K562 (cell line): ENCODE measurements around the gene CHMP5. TPM values are rescaled to one million over a fixed set of nuclear protein-coding genes. Genes with fewer than 3 reads are reported as not detected.

Experiments used
- ATAC-seq: fragments of 200-7000 bp; cut with Tn5 transposase; 3 replicates; pipeline ENCODE4 v1.9.1; 2020; ENCODE audit warnings: moderate library complexity
- BruUV-seq: library from RNA; stranded (reverse); fragments of 400-500 nt; replicated peaks from 2 replicates; lab custom pipeline; 2021; lab: Mats Ljungman, UMichigan
- CTCF ChIA-PET: fragments of 300-600 bp; formaldehyde crosslinking; extraction: SDS; loops from one replicate; lab custom pipeline; 2021; ENCODE audit warnings: low intra/inter-chr PET ratio; lab: Yijun Ruan, JAX
- POLR2A ChIA-PET: fragments of 300-600, 350-650 bp; sonication (Branson Sonifier 250); formaldehyde crosslinking; extraction: SDS; loops from one replicate; lab custom pipeline; 2021; ENCODE audit warnings: antibody characterized with exemption, inconsistent platforms; lab: Yijun Ruan, JAX
- DNase-seq, 4 experiments: peaks; one replicate each; pipeline versions ENCODE4 v3.0.0 to v3.0.0-alpha.2; 2011 to 2018; ENCODE audit warnings: low spot score in 3 of 4, mixed read lengths in 3 of 4; ENCODE audit errors: extremely low read depth in 1 of 4
- FAIRE-seq: peaks from 2 replicates; lab custom pipeline; 2011; peaks lifted over from hg19 to GRCh38; lab: Jason Lieb, UNC
- H2AFZ ChIP-seq: 2 replicates; pipeline ENCODE4 v1.6.0; 2011; ENCODE audit warnings: low read depth, low read length, control low read depth, inconsistent platforms
- H3K27ac ChIP-seq: fragments of 200-600 bp; 3 replicates; pipeline ENCODE4 v1.8.0; 2011; ENCODE audit warnings: low read depth, mild to moderate bottlenecking, control low read depth, inconsistent platforms, low read length, moderate library complexity, mixed read lengths; ENCODE audit errors: extremely low read depth
- H3K27me3 ChIP-seq, 2 experiments: fragments of 300-600 bp in 1 of 2; 2 replicates in 1 of 2; 3 replicates in 1 of 2; pipeline versions ENCODE4 v1.6.0 to v1.8.0; 2011; ENCODE audit warnings: inconsistent platforms in 2 of 2, low read length in 2 of 2, mild to moderate bottlenecking in 1 of 2, mixed read lengths in 1 of 2, moderate library complexity in 1 of 2; ENCODE audit not compliant: control insufficient read depth in 2 of 2, insufficient read depth in 2 of 2
- H3K36me3 ChIP-seq: fragments of 300-600 bp; 3 replicates; pipeline ENCODE4 v1.8.0; 2011; ENCODE audit warnings: mild to moderate bottlenecking, low read length, inconsistent platforms; ENCODE audit not compliant: control insufficient read depth, insufficient read depth
- H3K4me1 ChIP-seq, 2 experiments: fragments of 200-600 bp in 1 of 2; replicated peaks in 1 of 2; 2 replicates in 1 of 2; 3 replicates in 1 of 2; pipeline versions ENCODE4 v1.5.1 to v1.8.0; 2011; ENCODE audit warnings: inconsistent platforms in 2 of 2, low read length in 2 of 2, mild to moderate bottlenecking in 1 of 2, mixed read lengths in 1 of 2, moderate library complexity in 1 of 2; ENCODE audit not compliant: control insufficient read depth in 2 of 2, insufficient read depth in 2 of 2
- H3K4me2 ChIP-seq: 2 replicates; pipeline ENCODE4 v1.6.1; 2011; ENCODE audit warnings: low read length, control low read depth, inconsistent platforms, mixed read lengths; ENCODE audit not compliant: insufficient read depth
- H3K4me3 ChIP-seq: fragments of 200-600 bp; sonication (generic), shearing (Covaris generic); 2 replicates; pipeline ENCODE4 v1.5.1; 2016; ENCODE audit warnings: control low read depth, inconsistent platforms
- H3K79me2 ChIP-seq: fragments of 200-600 bp; 3 replicates; pipeline ENCODE4 v1.8.0; 2011; ENCODE audit warnings: low read length, inconsistent platforms; ENCODE audit not compliant: control insufficient read depth, insufficient read depth
- H3K9ac ChIP-seq, 2 experiments: 2 replicates each; pipeline versions ENCODE4 v1.6.0 to v1.6.1; 2011; ENCODE audit warnings: low read depth in 2 of 2, low read length in 2 of 2, control low read depth in 1 of 2, inconsistent platforms in 1 of 2, mild to moderate bottlenecking in 1 of 2, mixed read lengths in 1 of 2; ENCODE audit not compliant: insufficient read depth in 1 of 2
- H3K9me1 ChIP-seq: one replicate; pipeline ENCODE4 v1.6.0; 2011; ENCODE audit warnings: inconsistent platforms, mild to moderate bottlenecking, low read length, moderate library complexity; ENCODE audit not compliant: control insufficient read depth, insufficient read depth
- H3K9me3 ChIP-seq: replicated peaks from 2 replicates; pipeline ENCODE4 v1.5.1; 2011; ENCODE audit warnings: low read depth, low read length, inconsistent platforms; ENCODE audit not compliant: control insufficient read depth, insufficient read depth
- H4K20me1 ChIP-seq: replicated peaks from 2 replicates; pipeline ENCODE4 v1.6.1; 2011; ENCODE audit warnings: low read length, inconsistent platforms, mixed read lengths; ENCODE audit not compliant: control insufficient read depth, insufficient read depth
- NFYB ChIP-seq: IDR thresholded peaks from 2 replicates; pipeline ENCODE4 v1.6.1; 2011; ENCODE audit warnings: mild to moderate bottlenecking, moderate library complexity; ENCODE audit not compliant: insufficient read length; ENCODE audit errors: extremely low read depth
- SETDB1 ChIP-seq: IDR thresholded peaks from one replicate; pipeline ENCODE4 v1.6.1; 2012; ENCODE audit warnings: low read length, control low read depth, inconsistent platforms
- TCFL5 ChIP-seq: fragments of 250-450 bp; sonication (Bioruptor Pico); conservative IDR thresholded peaks from 2 replicates; pipeline ENCODE4 v1.6.1; 2021; ENCODE audit warnings: mild to moderate bottlenecking, moderate library complexity, matching md5 sums
- USF1 ChIP-seq: sonication (generic); formaldehyde crosslinking; IDR thresholded peaks from 2 replicates; pipeline ENCODE4 v1.9.0; 2022; ENCODE audit warnings: mild to moderate bottlenecking, missing genetic modification reagents
- ZNF444 ChIP-seq: fragments of 250-450 bp; sonication (Bioruptor Pico); IDR thresholded peaks from 2 replicates; pipeline ENCODE4 v1.4.0; 2020; ENCODE audit warnings: mild to moderate bottlenecking, moderate library complexity
- WGBS: fragments of 100-300 bp; shearing (Covaris generic); methylation state at CpG from one replicate; pipeline ENCODE4 v1.1.6; 2016; ENCODE audit warnings: low coverage, mixed read lengths; ENCODE audit not compliant: insufficient coverage; ENCODE audit errors: missing lambda C conversion rate; 5-methylcytosine and 5-hydroxymethylcytosine counted together
- in situ Hi-C: fragments of 300-500 bp; cut with MboI; formaldehyde crosslinking; loops from 4 replicates; pipeline ENCODE4 v1.15.0; 2018; ENCODE audit warnings: inconsistent platforms, mixed read lengths
- intact Hi-C: fragments of 100-400 bp; cut with micrococcal nuclease; formaldehyde crosslinking; loops from 2 replicates; pipeline ENCODE4 v1.14.2; 2022
- polyA plus RNA-seq, 8 experiments: library from polyadenylated mRNA; depleted of rRNA in 4 of 8; stranded (reverse) in 5 of 8; unstranded in 3 of 8; fragments of >200 nt; fragmentation: Nextera tagmentation in 2 of 8; fragmentation: Illumina TruSeq in 1 of 8; extraction: Ambion mirVana in 2 of 8; extraction: Trizol in 1 of 8; gene quantifications; 2 replicates each; pipeline versions ENCODE4 v1.2.1 to v1.2.3, GENCODE V29; 2011 to 2014; ENCODE audit warnings: inconsistent platforms in 1 of 8, missing spikeins in 1 of 8
- total RNA-seq, 7 experiments: library from RNA; depleted of rRNA in 6 of 7; stranded (reverse); fragments of >200 nt in 6 of 7; fragmentation: Illumina TruSeq in 2 of 7; extraction: Trizol in 2 of 7; gene quantifications; 2 replicates each; pipeline versions ENCODE4 v1.2.1 to v1.2.3, GENCODE V29; 2011 to 2021; ENCODE audit warnings: low replicate concordance in 1 of 7

The CHMP5 gene
- total and polyA plus RNA-seq, 9 of the 15 experiments (the other 6 are each of a cell fraction or from before 2014, with no cell fraction given): 36.0 to 105 (median 54.9) TPM

DNA sequence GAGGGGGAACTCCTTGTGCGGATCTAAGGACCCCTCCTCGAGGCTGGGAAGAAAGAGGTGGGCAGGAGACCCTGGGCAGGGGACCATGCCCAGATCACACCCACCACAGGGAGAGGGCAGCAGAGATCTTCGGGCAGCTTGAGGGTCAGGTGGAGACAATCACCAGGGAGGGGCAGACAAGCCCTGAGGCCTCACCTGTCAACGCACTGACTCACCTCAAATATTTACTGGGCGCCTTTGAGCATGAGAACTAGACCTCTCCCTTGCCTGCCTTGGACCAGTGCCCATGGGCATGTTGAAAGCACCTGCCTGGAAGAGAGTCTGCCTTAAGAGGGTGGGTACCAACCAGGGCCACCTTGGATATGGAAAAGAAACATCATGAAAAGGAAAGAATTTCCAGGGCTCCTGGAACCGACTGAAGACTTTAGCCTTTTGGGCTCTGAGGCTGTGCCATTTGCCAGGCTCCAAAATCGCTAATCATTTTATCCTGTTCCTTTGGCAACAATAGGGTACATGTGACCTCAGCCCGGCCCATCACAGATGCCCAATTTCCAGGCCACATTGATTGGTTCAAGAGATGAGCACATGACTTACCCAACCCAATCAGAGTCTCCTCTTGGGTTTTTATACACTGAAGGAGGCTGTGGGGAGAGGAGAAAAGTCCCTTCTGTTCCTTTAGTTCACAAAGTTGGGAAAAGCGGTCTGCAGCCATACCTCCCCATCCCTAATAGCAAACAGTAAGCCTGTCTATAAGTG lies 35.3 kb upstream of the CHMP5 start (continued):
- TF ChIP-seq USF1 (CRISPR knock-in tag) (peak; percentile 53; the same call in 1 of the 2 replicates), SETDB1 (no peak), ZNF444 (CRISPR knock-in tag) (no peak), NFYB (peak; percentile 44)

DNA sequence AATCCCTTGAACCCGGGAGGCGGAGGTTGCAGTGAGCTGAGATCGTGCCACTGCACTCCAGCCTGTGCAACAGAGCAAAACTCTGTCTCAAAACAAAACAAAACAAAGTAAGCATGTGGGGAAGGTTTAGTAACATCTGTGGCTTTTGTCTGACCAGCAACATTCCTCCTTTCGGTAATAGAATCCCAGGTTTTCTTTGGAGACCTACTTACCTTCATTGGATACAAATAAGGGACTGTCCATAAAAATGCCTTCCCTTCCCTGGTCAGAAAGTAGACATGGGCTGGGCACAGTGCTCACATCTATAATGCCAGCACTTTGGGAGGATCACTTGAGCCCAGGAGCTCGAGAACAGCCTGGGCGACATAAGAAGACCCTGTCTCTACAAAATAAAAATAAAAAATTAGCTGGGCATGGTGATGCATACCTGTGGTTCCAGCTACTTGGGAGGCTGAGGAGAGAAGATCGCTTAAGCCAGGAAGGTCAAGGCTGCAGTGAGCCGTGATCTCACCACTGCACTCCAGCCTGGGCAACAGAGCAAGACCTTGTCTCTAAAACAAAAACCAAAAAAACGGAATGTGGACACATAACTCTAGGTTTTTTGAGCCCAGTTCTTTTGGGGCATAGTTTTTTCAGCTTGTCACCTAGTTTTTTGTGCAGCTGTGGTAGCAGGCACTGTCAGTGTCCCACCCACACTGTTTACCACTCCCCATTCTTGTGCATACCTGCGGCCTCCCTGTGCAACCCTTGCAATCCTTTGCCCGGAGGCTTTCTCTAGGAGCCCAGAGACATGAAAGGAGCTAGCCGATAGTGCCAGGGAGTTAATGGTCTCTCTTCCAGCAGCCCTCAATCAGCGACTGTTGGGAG lies 33.9 kb upstream of the CHMP5 start:
- Histone ChIP-seq H3K79me2 (no peaks in the 10 kb centered on the region), H3K9ac (no peak overlapping the region), H3K9me1 (no peaks in the 10 kb centered on the region), H3K9me3 (no peaks in the 10 kb centered on the region), H3K27me3 (no peaks in the 10 kb centered on the region), H3K4me2 (no peak overlapping the region), H3K4me1 (no peaks in the 10 kb centered on the region; a peak in 1 of 5 replicates), H3K36me3 (no peaks in the 10 kb centered on the region), H3K4me3 (no peak overlapping the region), H3K27ac (no peak overlapping the region), H2AFZ (no peak overlapping the region), H4K20me1 (no peaks in the 10 kb centered on the region)
- ATAC-seq: no peak
- no peak for FAIRE-seq
- ChIA-PET POLR2A (interaction anchor here (0.6 to 1.2 kb wide), 3 partner anchors 12 to 162 kb away, joined by 3 to 4 read pairs (median 3); no protein-coding TSS in a partner anchor), CTCF (no interaction called here)
- intact Hi-C loops (no loop called here), in situ Hi-C loops (loop anchor here (10.0 to 25.0 kb wide), 3 partner anchors 126 to 844 kb away; partner anchors contain the start of genes ACO1, NDUFB6, SMIM27 and TOPORS)
- WGBS: 20% methylated on average over 11 of the region's 13 CpGs
- BruUV-seq: no TSS peak
- no peak for TF ChIP-seq TCFL5 (CRISPR knock-in tag)
- DNase-seq: no peak
